ENCODE data around the gene MORN4. TPM values are rescaled to one million over a fixed set of nuclear protein-coding genes. Genes with fewer than 3 reads are reported as not detected.

Gene MORN4
- total and polyA plus RNA-seq, 7 donors = 1.8 to 5.6 (median 3.9) TPM

GRCh38 chr10:97574374-97575126 is 58.8 kb downstream of the MORN4 start:
- peak; percentile 61 to 76 (median 66) for ATAC-seq
- peaks cover 0 to 28% of the 10 kb centered on the region in 2 donors for H3K36me3 ChIP-seq (ENCODE audit: insufficient read depth in 1 of 2, low read depth in 1 of 2)
- WGBS, 3 donors = 28 to 48% (median 40%) methylated on average over 4 of the region's 4 CpGs
- intact Hi-C loops (cut with DNase I) = loop anchor here (1.0 to 5.0 kb wide), 2 partner anchors 22 to 33 kb away; no protein-coding TSS in a partner anchor
- peak overlapping the region; percentile 89 for H3K27ac ChIP-seq
- TF ChIP-seq CTCF (IDR thresholded peaks at IDR 0.05) = no peak
- peak; percentile 80 to 91 for DNase-seq
- no peaks in the 10 kb centered on the region for H3K9me3 ChIP-seq
- peaks cover 48% of the 10 kb centered on the region for H3K4me1 ChIP-seq
- no peaks in the 10 kb centered on the region for H3K27me3 ChIP-seq (ENCODE audit: insufficient read depth in 3 of 3, low read length in 2 of 3)
- peak overlapping the region; percentile 66 for H3K4me3 ChIP-seq

- H3K27me3 ChIP-seq (ENCODE audit: insufficient read depth in 3 of 3, low read length in 2 of 3) = no peaks in the 10 kb centered on the region
- DNase-seq (no peak), ATAC-seq (no peak)
- H3K9me3 ChIP-seq = no peaks in the 10 kb centered on the region
- TF ChIP-seq CTCF (IDR thresholded peaks at IDR 0.05) = no peak
- peaks cover 55% of the 10 kb centered on the region for H3K4me1 ChIP-seq
- peak overlapping the region; percentile 66 for H3K4me3 ChIP-seq
- intact Hi-C loops (cut with DNase I) = loop anchor here (1.0 to 5.0 kb wide), 2 partner anchors 23 to 34 kb away; no protein-coding TSS in a partner anchor
- H3K36me3 ChIP-seq (ENCODE audit: insufficient read depth in 1 of 2, low read depth in 1 of 2) = peaks cover 0 to 28% of the 10 kb centered on the region in 2 donors
- 35 to 54% (median 49%) methylated on average over 2 of the region's 2 CpGs for WGBS, 3 donors
- H3K27ac ChIP-seq = peak overlapping the region; percentile 89
Observed at GRCh38 chr10:97573672-97574071, 59.6 kb downstream of the MORN4 start.

DNA sequence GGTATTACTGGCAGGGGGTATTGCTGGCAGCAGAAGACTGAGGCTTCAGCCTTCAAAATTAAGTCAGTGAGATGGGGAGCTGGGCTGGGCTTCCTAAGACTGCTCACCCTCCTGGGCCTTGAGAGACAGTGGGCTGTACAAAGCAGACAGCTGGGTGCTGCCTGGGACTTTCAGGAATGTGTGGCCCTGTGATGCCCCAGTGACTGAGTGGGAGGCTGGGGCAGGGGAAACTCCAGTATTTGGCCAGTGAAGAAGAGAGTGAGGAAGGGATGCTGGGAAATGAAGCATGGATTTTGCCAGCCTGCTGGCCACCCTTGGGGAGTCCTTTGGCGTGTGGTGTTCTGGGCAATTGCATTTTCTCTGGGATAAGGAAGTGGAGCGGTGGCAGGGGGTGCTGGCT is 60.3 kb downstream of the MORN4 start:
- intact Hi-C loops (cut with DNase I) = loop anchor here in 1 of 2 donors (5.0 kb wide), 1 partner anchor 34 kb away; no protein-coding TSS in a partner anchor
- TF ChIP-seq CTCF (IDR thresholded peaks at IDR 0.05) = no peak
- H3K27ac ChIP-seq = peak overlapping the region; percentile 89
- H3K36me3 ChIP-seq (ENCODE audit: insufficient read depth in 1 of 2, low read depth in 1 of 2) = peaks cover 0 to 28% of the 10 kb centered on the region in 2 donors
- no peak for DNase-seq
- peak overlapping the region; percentile 66 for H3K4me3 ChIP-seq
- no peaks in the 10 kb centered on the region for H3K27me3 ChIP-seq (ENCODE audit: insufficient read depth in 3 of 3, low read length in 2 of 3)
- H3K9me3 ChIP-seq = no peaks in the 10 kb centered on the region
- H3K4me1 ChIP-seq = peaks cover 55% of the 10 kb centered on the region
- ATAC-seq = peak; percentile 13 to 22 (median 18)
- 48 to 77% (median 75%) methylated on average over 2 of the region's 2 CpGs for WGBS, 3 donors

- Histone ChIP-seq H3K4me3 (peak within 1 kb of the TSS; percentile 66), H3K36me3 (ENCODE audit: insufficient read depth in 1 of 2, low read depth in 1 of 2) (peaks cover 0 to 25% of the 10 kb centered on the region in 2 donors), H3K4me1 (peaks cover 53% of the 10 kb centered on the region), H3K9me3 (no peaks in the 10 kb centered on the region), H3K27me3 (ENCODE audit: insufficient read depth in 3 of 3, low read length in 2 of 3) (no peaks in the 10 kb centered on the region), H3K27ac (peak within 1 kb of the TSS; percentile 89)
- DNase-seq = peak; percentile 87 to 93
- WGBS, 3 donors = 38 to 48% (median 42%) methylated on average over 15 to 16 of the region's 16 CpGs
- peak; percentile 84 for TF ChIP-seq CTCF (IDR thresholded peaks at IDR 0.05)
- intact Hi-C loops (cut with DNase I) = loop anchor here (1.0 to 5.0 kb wide), 2 partner anchors 35 to 40 kb away; no protein-coding TSS in a partner anchor
- peak; percentile 57 to 70 (median 58) for ATAC-seq
Observed at GRCh38 chr10:97572214-97572989, 60.9 kb downstream of the MORN4 start, which contains the start of gene ANKRD2. Gene ANKRD2 (plus strand): TSS chr10:97572779. CDS start chr10:97572789, 10 bp downstream.
